GM18909 (cell line): Measurements from ENCODE around the gene GCC2.
"Not testable (repeated sequence)": the region's sequence is repeated elsewhere in the genome, so short reads cannot be mapped to it uniquely, and the experiment has no call there.

Source experiments
- ATAC-seq: cut with Tn5 transposase; IDR thresholded peaks from one replicate; pipeline ENCODE4 v1.9.1; 2021; ENCODE audit warnings: mild to moderate bottlenecking; ENCODE audit not compliant: unreplicated experiment, poor library complexity

Gene GCC2

DNA sequence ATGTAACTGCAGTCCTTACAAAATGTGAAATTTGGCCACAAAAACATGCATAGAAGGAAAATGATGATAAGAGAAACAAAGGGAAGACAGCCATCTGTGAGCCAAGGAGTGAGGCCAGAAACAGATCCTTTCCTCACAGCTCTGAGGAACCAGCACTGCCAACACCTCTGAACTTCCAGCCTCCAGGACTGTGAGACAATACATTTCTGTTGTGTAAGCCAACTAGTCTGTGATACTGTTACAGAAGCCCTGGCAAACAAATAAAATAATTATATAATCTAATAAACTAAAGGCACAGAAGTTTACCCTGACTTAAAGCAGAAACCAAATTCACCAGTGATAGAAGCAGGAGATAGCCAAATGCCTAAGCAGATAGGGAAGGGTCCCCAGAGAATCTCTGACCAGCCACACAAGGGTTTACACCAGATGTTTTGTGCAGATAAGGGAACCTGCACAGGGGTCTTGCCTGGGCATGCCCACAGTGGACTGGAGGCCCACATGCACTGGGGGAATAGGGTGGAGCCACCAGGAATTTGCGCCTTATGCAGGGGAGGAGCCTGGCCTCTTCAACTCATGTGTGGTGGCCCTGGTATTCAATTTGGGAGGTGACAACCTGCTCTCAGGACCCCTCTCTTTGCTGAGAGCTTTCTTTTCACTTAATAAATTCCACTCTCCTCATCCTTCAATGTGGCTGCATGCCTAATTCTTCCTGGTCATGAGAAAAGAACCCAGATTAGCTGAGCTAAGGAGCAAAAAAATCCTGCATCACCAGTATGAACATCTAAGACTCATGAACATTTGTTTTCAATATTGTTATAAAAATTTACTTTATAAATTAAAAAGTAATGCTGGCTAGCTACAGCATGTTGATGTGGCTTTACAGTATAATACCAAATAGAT, 3.8 kb upstream of the GCC2 start:
- ATAC-seq, result no peak

DNA sequence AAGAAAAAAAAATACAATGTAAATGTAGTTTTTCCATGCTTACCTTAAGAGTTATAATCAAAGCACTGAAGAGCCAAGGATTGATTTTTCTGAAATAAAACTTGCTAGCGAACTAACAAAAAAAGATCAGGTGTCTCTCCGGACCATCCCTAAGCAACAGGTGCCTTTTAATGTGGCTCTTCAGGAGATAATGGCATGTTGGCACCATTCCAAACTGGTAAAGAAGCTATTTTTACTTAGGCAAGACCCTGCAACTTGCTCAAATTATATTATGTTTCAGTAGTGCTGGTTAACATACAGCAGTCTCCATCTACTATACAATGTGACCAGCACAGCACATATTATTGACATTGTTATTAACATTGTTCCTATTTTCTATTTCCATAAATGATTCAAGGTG, 2.3 kb upstream of the GCC2 start:
- no peak for ATAC-seq

DNA sequence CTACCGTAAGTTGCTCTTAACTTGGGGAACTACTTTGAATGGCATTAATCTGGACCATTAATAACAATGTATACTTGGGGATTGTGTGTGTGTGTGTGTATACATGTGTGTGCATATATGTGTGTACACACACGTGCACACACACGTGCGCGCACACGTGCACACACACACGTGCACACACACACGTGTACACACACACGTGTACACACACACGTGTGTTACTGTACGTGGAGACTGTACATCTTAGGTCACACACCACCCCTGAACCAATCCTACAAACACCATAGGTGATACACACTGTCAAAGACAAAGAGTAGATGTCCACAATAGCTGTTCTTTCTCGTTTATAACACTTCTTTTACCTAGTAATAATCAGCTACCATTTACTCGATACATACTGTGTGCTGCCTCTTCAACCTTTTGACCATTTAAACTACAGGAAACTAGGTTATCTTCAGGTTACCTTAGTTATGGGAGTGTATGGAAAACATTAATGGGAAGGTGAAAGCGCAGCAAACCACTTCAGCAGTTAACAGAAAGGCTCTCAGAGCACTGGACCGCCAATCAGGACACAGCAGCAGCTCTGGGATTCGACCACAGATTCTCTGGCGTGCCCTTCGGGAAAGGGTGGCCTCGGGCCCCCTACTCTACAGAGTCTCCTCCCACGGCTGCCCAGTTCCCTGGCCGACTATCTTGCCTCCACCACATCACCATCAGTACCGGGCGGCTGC, 894 bp upstream of the GCC2 start:
- no peak for ATAC-seq

DNA sequence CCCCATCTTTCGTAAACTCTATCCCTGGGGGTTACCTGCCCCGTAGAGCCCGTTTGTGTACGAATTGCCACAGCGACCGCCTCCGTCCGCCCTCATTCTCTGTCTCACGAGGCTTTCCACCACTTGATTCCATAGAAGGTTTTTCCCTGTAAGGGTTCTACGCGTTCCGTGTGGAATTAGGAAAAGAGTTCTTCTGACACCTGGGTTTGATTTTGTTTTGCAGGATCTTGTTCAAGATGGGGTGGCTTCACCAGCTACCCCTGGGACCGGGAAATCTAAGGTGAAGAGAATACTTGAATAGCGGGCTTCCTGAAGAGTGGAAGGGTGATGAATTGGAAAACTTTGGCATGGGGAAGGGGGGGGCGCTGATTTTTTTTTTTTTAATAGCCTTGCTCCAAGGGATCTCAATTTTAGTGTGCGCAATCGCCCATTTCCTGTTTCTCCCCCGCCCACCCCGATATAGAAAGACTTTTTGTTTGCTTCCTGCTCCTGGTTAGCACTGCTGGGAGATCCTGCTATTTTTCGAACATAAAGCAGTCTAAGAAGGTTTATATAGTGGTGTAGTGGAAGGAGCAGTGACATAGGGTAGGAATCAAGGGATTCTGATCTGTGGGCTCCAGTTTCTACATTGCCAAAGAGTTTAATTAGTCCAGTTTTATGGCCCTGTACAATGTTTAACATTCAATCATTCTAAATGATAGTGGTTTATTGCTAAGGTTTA, 564 bp downstream of the GCC2 start:
- peak; percentile 47 for ATAC-seq

DNA sequence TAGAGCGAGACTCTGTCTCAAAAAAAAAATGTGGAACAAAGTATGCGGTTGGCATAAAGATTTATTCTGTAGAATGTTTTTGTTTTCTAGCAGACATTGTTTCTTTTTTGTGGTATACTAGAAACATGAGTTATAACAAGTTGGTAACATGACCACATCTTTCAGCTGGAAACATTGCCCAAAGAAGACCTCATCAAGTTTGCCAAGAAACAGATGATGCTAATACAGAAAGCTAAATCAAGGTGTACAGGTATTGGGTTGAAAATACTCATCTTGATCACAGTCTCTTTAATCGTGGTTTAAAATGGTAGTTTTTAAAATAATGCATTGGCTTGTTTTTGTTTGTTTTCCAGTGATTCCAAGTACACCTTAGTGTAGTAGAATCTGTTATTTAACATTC, 1.9 kb downstream of the GCC2 start:
- ATAC-seq, result no peak

DNA sequence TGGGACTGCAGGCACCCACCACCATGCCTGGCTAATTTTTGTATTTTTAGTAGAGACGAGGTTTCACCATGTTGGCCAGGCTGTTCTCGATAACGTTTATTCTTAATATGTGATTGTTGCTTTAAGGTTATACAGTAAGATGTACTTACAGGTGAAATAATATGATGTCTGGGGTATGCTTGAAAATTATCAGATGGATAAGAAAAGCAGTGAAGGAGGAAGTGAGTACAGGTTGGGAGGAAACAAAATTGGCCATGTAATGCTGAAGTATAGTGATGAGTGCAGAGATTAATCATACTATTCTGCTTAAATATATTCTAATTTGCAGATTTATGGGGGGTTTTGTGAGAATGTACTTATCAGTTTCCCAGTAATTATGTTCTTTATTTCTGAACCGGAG, 3.0 kb downstream of the GCC2 start:
- no peak for ATAC-seq

DNA sequence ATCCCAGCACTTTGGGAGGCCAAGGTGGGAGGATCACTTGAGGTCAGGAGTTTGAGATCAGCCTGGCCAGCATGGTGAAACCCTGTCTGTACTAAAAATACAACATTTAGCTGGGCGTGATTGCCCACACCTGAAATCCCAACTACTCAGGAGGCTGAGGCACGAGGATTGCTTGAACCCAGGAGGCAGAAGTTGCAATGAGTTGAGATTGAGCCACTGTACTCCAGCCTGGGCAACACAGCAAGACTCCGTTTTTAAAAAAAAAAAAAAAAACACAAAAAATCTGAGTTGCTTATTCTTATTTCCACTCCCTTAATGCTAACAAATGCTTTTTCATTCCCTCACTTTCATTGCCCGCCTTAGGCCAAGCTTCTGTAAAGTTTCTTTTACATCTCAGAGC, 4.5 kb downstream of the GCC2 start:
- not testable (repeated sequence) for ATAC-seq

DNA sequence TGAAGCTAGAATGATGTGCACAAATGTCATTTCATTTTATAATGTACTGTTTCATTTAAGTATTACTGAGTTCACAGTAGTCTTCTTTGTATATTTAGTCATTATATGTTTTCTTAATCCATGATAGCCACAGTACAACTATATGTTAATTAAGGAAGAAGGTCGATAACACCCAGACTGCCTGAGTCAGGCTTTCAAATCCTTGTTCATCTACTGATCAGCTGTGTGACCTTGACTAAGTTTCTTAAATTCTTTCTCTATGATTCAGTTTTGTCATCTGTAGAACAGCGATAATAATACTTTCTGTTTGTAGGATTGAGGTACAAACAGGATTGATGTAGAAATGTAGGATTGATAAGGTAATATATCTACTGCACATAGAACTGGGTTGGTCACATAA, 5.4 kb downstream of the GCC2 start:
- no peak for ATAC-seq

DNA sequence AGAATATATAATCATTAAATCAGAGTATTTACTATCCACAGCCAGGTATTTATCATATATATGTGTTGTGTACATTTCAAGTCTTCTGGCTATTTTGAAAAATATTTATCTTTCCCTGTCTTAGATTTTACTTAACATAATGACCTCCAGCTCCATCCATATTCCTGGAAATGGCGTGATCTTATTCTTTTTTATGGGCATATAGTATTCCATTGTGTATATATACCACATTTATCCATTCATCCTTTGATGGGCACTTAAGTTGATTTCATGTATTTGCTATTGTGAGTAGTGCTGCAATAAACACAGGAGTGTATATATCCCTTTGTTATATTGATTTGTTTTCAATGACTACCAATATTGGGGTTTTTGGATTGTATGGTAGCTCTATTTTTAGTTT, 6.6 kb downstream of the GCC2 start:
- no peak for ATAC-seq

DNA sequence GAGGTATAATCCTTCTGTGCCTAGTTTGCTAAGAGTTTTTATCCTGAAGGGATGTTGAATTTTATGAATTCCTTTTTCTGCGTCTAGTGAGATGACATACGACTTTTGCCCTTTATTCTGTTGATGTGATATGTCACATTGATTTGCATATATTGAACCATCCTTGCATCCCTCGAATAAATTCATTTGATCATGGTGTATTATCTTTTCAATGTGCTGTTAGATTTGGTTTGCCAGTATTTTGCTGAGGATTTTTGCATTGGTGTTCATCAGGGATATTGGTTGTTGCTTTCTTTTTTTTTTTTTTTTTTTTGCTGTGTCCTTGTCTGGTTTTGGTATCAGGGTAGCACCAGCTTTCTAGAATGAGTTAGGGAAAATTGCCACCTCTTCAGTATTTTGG, 9.1 kb downstream of the GCC2 start:
- ATAC-seq, result no peak

DNA sequence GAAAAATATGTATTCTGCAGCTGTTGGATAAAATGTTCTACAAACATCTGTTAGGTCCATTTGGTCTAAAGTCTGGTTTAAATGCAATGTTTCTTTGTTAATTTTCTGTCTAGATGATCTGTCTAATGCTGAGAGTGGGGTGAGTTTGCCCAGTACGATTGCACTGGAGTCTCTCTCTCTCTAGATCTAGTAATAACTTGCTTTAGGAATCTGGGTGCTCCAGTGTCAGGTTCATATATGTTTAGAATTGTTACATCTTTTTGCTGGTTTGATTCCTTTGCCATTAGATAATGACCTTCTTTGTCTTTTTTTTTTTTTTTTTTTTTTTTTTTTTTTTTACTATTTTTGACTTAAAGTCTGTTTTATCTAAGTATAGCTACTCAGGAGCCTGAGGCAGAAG, 10.4 kb downstream of the GCC2 start:
- ATAC-seq, result no peak

DNA sequence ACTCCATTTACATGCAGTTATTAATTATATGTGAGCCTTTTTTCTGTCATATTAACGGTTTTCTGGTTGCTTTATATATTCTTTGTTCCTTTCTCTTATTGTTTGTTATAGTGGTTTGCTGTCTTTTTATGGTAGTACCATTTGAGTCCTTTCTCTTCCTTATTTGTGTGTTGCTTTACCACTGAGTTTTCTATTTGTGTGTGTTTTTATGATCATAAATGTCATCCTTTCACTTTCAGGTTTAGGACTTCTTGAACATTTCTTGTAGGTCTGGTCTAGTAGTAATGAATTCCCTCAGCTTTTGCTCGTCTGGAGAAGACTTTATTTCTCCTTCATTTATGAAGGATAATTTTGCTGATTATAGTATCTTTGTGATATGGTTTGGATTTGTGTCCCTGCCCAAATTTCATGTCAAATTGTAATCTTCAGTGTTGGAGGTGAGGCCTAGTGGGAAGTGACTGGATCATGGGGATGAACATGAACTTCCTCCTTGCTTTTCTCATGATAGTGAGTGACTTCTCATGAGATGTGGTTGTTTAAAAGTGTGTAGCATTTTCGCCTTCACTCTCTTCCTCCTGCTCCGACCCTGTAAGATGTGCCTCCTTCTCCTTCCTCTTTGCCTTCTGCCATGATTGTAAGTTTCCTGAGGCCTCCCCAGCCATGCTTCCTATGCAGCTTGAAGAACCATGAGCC, 11.5 kb downstream of the GCC2 start:
- peak; percentile 88 for ATAC-seq

DNA sequence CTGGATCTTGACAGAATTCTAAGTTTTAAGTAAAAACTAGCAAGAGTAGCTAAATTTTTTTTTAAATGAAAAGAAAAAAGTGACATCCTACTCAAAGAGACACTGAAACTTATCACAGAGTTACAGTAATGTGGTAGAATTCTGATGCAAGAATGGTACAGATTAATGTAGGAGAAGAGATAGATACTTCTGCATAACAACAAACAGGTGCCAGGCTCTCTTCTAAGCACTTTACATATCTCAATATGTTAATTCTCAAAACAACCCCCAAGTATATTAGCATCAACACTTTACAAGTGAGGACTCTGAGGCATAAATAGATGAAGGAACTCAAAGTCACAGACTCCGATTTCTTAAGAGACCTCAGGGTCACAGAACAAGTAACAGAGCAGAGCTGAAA, 28.1 kb downstream of the GCC2 start:
- no peak for ATAC-seq

DNA sequence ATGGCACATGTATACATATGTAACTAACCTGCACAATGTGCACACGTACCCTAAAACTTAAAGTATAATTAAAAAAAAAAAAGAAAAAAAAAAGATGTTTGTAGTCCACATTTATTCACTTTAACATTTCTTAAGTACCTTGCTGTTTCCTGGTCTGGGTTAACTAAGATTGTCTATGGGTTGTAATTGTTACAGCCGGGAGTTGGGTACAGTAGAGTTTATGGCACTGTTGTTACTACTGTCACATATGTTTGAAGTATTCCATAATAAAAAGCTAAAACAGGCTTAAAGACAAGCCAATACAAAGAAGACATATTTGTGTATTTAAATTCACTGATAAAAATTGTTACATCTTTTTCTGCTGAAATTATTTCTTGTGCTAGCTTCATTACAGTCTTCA, 36.2 kb downstream of the GCC2 start:
- no peak for ATAC-seq

DNA sequence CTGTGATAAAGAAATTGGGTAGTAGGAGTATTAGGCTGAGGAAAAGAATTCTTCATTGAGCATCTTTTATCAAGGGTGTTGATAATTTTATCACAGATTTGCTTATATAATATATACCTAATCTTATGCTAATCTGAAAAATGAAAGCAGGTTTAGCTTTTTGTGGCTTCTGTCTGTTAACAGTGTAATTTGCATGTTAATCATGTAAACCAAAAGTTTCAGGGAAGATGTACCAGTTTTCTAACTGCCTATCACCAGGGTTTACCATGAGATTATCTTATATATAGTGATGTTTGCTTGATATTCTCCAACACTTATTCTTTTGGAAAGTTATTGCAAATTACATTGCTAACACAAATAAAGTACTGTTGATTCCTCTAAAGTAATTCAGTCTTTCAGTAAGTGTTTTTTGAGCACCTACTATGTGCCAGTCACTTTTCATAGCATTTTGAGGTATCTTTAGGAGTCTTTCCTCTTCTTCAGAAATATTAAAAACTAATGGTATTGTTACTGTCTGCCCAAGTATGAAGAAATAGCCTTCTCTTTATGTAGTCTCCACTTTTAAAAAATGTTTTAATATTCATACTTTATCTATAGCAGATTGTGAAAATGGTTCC, 41.6 kb downstream of the GCC2 start:
- ATAC-seq, result no peak

DNA sequence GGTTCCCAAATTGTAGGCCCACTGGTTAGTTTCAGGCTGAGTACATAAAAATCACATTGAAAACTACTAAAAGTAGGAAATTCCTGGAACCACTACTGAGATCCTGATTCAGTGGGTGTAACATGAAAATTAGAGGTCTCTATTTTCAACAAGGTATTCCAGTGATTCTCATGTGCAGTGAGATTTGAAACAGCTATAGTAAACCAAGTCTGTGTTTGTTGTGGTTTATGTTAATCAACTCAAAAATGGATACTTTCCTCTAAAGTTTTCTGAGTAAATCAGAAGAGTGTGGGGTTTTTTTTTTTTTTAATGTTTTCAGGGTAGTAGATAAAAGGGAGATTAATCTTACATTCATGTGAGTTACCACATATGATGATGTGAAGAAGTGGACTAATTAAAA, 42.8 kb downstream of the GCC2 start:
- ATAC-seq, result no peak

DNA sequence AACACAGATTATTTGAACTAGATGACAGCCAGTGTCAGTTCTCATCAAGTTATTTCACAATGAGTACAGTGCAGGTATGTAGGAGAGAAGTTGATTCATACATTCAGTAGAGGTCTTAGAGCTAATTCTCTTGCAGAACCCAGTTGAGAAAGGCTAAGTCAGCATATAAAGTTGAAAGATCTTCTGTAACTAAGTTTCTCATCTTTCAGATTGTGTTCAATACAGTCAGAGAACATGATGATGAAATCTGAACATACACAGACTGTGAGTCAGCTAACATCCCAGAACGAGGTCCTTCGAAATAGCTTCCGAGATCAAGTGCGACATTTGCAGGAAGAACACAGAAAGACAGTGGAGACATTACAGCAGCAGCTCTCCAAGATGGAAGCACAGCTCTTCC, 43.4 kb downstream of the GCC2 start:
- ATAC-seq, result no peak

DNA sequence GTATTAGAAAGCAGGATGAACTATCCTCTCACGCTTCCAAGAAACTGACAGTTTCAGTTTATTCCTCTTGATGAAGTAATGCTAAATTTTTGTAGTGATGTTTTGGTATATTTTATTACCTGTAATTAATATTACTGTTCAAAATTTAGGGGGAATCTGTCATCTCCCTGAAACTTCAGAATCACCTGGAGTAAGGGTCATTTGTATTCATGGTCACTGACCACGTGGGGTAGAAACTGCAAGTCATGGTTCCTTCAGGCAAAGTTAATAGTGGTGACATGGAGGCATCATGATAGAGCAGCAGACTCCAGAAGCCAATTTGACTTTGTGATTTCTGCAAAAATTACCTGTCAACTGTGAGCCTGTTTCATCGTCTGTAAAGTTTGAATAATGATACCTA, 47.2 kb downstream of the GCC2 start:
- not testable (repeated sequence) for ATAC-seq

DNA sequence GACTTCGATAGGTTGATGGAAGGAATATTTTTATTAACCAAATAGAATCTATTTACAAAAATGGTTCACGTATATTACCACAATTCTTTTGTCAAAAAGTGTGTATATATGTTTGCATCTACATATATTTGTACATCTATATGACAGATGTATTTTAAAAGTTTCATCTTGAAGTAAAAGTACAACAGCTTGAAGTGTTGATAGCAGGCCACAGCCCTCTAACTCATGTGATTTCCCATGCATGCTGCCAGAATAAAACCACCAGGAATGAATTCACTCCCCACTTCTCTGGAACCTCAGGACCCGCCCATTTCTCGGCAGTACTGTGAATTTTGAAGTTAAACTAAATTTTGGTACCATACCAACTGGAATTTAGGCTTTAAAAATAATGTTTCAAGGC, 58.6 kb downstream of the GCC2 start:
- not testable (repeated sequence) for ATAC-seq

DNA sequence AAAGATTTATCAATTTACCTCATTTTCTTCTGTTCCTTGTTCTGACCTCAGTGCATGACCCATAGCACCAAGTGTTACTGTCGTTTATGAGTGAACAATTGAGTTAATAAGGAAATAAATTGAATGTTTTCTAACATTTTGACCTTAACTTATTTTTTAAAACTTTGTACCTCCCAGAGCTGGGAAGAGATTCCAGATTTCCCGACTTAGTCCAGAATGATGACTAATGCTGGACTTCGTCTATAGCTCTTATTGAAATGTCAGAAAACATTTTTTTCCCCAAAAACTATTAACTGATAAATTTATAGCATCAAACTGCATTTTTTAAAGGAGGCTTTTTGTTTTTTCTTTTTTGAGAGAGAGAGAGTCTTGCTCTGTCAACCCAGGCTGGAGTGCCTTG, 63.4 kb downstream of the GCC2 start:
- ATAC-seq, result not testable (repeated sequence)
